Stimulated activated CD4-positive, alpha-beta T cell treated with anti-CD3 and anti-CD28 coated beads, TNF-alpha, amount 100 ng/mL, for 4 hours (primary cell): ENCODE measurements around the gene ZCCHC7.

Experiments used
- DNase-seq, 3 experiments: peaks; one replicate each; pipeline ENCODE4 v3.0.0-alpha.2; 2020; ENCODE audit warnings: low read depth in 3 of 3

The ZCCHC7 gene

GRCh38 chr9:37336150-37336549, 215.8 kb downstream of the ZCCHC7 start:
- no peak for DNase-seq

GRCh38 chr9:37337301-37337890, 217.0 kb downstream of the ZCCHC7 start:
- DNase-seq = no peak

- DNase-seq = no peak
Measured at GRCh38 chr9:37338218-37338617, 217.8 kb downstream of the ZCCHC7 start.

DNA sequence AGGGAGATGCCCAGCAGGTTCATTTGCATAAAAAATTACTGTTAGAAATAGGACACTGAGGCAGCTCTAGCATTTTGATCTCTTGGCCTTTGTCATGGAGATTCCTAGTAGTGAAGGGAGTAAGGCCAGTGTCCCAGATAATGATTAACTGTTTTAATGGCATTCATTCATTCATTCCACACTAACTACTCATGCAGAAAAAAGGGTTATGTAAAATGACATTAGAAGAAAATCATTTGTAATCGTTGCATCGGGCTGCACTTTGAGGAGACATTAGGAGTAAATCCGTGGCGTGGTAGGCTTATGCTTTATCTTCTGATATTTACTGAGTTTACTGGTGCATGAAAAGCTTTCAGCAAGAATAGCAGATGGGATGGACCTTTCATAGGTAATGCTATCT, 219.5 kb downstream of the ZCCHC7 start:
- no peak for DNase-seq

DNA sequence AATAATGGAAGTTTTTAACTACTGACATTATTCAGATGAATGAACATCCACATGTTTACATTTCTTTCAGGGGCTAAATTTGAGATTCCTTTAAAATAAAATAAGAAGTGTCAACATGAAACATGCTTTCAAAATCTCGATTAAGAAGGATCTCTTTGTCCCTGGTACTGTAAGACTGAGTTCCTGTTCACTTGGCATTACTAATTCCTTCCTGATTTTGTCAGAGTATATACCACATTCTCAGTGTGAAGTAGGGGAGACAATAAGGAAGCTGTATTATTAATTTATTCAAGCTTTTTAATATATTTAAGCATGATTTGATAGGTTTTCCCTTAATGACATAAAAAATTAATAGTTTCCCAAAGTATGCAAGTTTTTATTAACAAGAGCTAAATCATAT, 220.6 kb downstream of the ZCCHC7 start:
- no peak for DNase-seq

GRCh38 chr9:37341704-37342103, 221.3 kb downstream of the ZCCHC7 start:
- DNase-seq = no peak

GRCh38 chr9:37342493-37342892, 222.1 kb downstream of the ZCCHC7 start:
- DNase-seq = no peak

- DNase-seq = no peak
Measured at GRCh38 chr9:37342895-37343294, 222.5 kb downstream of the ZCCHC7 start.

GRCh38 chr9:37343724-37344123, 223.3 kb downstream of the ZCCHC7 start:
- DNase-seq = no peak

DNA sequence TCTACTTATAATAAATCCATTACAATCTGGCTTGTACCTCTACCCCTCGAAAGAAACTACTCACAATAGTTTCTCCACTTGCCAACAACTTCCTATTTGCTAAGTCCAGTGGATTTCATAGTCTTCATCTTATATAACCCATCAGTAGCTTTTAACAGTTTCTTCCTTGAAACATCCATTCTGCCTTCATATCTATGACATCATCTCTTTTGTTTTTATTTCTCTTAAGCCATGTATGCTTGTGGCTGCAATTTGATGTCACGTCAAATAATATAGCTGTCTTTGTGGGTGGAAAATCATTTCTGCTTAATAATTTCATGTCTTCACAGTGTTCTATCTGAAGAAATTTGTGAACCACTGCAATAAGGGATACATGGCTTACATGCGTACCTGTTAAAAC, 224.7 kb downstream of the ZCCHC7 start:
- DNase-seq = no peak

DNA sequence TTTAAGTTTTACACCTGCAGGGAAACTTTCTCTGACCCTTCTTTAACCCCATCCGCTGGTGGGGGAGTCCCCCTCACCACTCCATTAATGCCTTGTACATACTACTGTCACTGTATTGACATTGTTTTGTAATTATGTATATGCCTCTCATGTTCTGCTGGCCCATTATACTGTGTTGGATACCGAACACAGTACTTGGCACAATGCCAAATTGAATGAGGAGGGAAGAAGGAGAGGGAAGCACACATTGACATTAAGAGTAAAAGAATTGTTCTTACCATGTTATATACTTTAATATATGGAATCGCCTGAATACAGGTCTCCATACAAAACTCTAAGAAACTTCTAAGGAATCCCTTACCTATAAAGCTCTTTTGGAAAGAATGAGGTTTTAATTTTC, 228.5 kb downstream of the ZCCHC7 start:
- DNase-seq = no peak

GRCh38 chr9:37350486-37351190, 230.3 kb downstream of the ZCCHC7 start:
- no peak for DNase-seq

DNA sequence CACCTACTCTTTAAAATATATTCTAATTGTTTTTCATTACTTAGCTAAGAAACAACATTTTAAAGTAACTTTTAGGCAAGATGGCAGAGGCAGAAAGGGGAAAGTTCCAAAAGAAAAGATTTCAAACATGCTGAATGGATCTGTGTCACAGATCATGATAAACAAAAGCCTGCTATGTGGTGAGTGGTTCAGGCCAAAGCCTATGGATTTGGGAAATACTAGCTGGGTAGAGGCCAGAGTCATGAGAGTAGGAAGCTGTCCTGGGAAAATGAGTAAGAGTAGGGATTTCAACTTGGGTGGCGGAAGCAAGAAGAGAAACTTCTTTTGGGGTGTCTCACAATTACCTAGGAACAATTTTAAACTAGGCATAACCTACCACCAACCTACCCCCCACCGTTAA, 233.4 kb downstream of the ZCCHC7 start:
- no peak for DNase-seq

- DNase-seq = no peak
Measured at GRCh38 chr9:37362430-37362829, 242.1 kb downstream of the ZCCHC7 start.

- no peak for DNase-seq
Measured at GRCh38 chr9:37363124-37363523, 242.8 kb downstream of the ZCCHC7 start.

DNA sequence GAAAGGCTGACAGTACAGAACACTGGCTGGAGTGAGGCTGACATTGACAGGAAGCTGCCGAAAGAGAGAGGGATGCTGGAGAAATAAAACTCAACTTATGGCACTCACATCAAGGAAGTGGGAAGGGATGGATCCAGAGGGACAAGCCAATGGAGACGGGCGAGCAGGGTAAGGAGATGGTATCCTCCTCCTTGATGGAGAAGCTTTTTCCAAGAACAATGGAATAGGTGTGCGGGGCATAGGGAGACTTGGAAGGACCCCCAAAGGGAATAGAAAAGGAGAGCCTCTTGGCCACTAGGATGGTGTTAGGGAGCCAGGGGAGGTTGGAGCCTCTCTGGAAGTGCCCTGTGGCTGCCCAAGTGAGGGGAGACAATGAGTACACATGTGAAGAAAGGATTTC, 243.8 kb downstream of the ZCCHC7 start:
- no peak for DNase-seq

DNA sequence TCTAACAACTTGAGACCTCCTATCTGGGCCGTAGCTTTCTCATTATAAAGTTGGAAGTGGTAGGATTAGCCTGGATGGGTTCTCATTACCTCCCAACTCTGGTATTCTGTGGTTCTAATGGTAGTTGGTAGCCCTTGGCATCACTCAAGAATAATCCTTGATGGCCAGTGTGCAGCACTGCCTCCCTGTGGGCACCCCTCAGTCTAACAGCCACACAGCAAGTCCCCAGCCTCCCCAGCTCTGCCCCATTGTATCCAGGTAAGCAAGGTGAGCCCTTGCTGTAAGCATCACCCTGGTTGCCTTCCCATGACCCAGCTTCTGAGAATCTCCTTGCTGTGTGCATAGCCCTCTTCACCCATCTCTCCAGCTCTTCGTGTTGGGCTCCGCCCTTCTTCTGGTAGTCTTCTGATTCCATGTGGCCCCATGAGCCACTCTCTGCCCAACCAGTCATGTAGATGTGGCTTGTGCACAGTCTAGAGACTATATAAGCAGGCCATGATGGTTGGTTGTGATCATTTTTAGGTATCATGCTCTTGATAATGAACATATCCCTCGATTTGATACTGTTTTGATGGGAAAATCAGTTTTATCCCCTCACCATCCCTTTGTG, 244.5 kb downstream of the ZCCHC7 start:
- DNase-seq = no peak

- no peak for DNase-seq
Measured at GRCh38 chr9:37369671-37370070, 249.3 kb downstream of the ZCCHC7 start.

GRCh38 chr9:37370282-37370681, 249.9 kb downstream of the ZCCHC7 start:
- no peak for DNase-seq

- no peak for DNase-seq
Measured at GRCh38 chr9:37370968-37371563, 250.7 kb downstream of the ZCCHC7 start.

- no peak for DNase-seq
Measured at GRCh38 chr9:37371565-37372464, 251.4 kb downstream of the ZCCHC7 start.

- DNase-seq = no peak
Measured at GRCh38 chr9:37372839-37373238, 252.5 kb downstream of the ZCCHC7 start.
